Erythroblast (primary cell): ENCODE data around the gene NAV3.

Experiments
- DNase-seq, 2 experiments: peaks; one replicate each; lab custom pipeline; 2025; lab: John Stamatoyannopoulos, UW
- GATA1 ChIP-seq: IDR thresholded peaks from 2 replicates; pipeline ENCODE4 v1.6.1; 2011; ENCODE audit warnings: low read depth, mild to moderate bottlenecking, control low read depth, low read length, moderate library complexity
- POLR2A ChIP-seq: IDR thresholded peaks from 2 replicates; pipeline ENCODE4 v1.6.1; 2011; ENCODE audit warnings: mild to moderate bottlenecking, low read length

The NAV3 gene

DNA sequence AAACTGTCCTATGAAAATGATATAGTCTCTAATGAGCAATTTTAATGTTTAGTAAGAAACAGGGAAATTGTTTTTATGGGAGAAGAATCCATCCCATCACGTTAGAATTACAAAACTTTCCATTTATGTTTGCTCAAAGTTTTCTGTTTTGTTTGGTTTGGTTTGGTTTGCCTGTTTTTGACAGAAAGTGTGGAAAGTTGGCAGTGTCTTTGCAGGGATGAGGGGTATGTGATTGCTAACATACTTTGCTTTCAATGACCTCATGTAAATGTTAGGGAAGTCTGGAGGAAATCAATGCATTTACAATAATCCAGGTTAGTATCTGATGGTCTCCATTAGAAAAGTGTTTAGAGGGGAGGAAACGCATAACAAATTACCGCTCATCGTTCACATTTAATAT lies 12.3 kb upstream of the NAV3 start:
- no peak for DNase-seq
- TF ChIP-seq GATA1: no peak
- TF ChIP-seq POLR2A: no peak

GRCh38 chr12:77821699-77822203 lies 8.9 kb upstream of the NAV3 start:
- no peak for DNase-seq
- TF ChIP-seq GATA1 (no peak), POLR2A (no peak)

DNA sequence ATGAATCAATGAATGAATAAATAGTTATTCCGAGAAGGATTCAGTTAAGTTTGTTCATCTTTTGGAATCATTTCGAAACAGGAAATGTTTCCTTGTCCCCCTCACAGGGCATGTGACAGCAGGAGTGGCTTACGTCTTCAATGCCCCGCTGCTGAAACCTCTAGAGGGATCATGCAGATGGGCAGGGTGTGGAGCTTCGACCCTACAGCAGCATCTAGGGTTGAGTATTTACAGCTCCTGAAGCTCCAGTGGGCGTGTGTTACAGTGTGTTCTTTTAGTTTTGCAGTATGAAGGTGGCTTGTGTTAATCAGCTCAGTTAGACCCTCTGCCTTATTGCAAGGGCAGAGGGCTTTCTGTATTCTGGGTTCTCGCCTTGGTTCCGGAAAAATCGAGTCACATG lies 2.6 kb downstream of the NAV3 start:
- TF ChIP-seq POLR2A (no peak), GATA1 (no peak)
- DNase-seq: no peak

- no peak for TF ChIP-seq GATA1
- TF ChIP-seq POLR2A: no peak
- DNase-seq: no peak
Observed at GRCh38 chr12:77834618-77835017, 3.9 kb downstream of the NAV3 start.

DNA sequence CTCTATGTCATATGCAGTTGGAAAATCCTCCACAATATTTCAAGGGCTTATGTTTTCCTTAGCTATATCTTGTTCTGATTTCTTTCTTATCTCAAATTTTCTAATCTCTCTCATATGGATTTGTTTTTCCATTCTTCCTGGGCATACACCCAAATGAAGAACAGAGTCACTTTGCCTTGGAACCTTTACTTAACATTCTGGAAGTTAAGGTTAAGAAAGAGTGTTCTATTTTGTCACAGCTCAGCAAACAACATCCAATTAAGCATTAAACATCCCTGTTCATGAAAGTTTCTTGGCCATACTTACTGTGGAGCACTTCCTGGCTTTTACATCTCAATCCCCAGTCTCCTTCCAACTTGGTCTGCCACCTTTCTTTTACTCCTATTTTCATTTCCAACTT lies 5.3 kb downstream of the NAV3 start:
- DNase-seq: no peak

DNA sequence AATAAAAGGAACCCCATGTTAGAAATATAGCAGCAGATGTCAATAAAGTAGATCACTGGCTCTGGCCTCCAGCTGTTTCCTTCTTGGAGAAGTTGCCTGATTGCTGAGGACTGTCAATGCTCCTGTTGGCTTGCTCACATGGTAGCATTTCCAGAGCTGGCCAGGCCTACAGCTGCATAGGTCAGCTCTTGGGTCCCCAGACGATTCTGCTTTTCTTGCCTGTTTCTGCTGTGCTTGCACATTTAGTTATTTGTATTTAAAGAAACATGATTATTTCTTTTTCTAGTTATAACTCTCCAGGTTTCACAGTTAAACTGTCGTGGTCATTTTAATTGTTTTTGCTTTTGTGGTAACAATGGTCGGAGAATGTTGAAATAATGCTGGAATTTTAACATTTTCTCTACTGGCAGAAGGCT lies 7.2 kb downstream of the NAV3 start:
- no peak for DNase-seq
- no peak for TF ChIP-seq GATA1
- no peak for TF ChIP-seq POLR2A

More for the DNA sequence above, 5.3 kb downstream of the NAV3 start:
- TF ChIP-seq POLR2A (no peak), GATA1 (no peak)

- no peak for DNase-seq
- TF ChIP-seq POLR2A (no peak), GATA1 (no peak)
Observed at GRCh38 chr12:77841521-77841920, 10.8 kb downstream of the NAV3 start.

DNA sequence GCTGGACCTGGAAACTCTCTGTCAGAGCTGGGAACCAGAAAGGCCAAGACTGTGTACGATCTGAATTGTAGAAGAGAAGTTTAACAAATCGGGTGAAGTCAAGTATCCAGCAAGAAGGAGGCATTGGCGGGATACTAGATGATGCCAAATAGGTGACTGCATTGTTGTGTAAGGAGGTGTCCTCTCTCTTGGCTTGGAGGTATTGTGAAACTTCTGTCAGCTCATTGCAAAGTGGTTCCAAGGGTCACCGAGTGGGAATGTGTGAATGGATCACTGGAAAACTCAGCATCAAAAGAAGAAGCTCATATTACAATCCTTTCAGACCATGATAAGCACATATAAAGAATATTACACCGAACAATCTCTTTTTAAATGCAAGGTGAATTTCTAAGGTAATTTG lies 11.7 kb downstream of the NAV3 start:
- no peak for TF ChIP-seq POLR2A
- no peak for TF ChIP-seq GATA1
- no peak for DNase-seq

GRCh38 chr12:77845831-77846230 lies 15.1 kb downstream of the NAV3 start:
- no peak for DNase-seq
- TF ChIP-seq POLR2A: no peak
- no peak for TF ChIP-seq GATA1

GRCh38 chr12:77847060-77847541 lies 16.4 kb downstream of the NAV3 start:
- DNase-seq: no peak

DNA sequence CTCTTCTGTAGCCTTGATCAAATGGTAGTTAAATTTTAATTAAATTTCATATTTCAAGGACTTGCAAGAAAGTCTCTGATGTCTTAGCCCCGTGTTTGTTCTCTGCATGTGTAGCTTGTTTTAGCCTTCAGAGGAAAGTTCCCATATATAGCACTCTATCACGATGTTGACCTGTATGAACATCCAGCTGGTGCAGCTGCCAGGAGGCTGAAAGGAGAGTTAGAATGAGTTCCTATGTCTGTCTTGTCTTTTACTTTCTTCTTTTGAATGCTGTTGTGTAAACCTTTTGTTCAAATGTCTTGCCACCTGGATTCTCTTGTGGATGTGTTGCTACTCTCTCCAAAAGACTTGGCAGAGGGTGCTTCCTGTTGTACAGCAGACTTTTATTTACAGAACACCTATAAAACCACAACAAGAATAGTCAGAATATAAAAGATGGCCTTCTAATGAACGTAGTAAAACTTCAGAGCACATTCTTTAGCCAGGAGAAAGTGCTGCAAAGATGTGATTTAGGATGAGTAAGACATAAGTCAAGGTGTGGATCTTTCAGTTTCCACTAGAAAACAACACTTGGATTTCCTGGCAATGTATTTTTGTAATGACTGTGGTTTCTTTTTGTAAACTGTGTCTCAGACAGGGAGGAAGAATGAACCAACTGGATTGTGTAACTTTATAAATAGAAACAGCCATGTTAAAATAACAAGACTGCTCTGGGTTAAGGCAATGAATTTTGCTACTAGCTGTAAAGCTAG lies 17.2 kb downstream of the NAV3 start:
- TF ChIP-seq POLR2A (no peak), GATA1 (no peak)

More at GRCh38 chr12:77847060-77847541, 16.4 kb downstream of the NAV3 start:
- TF ChIP-seq GATA1 (no peak), POLR2A (no peak)

GRCh38 chr12:77850129-77850528 lies 19.4 kb downstream of the NAV3 start:
- no peak for DNase-seq
- TF ChIP-seq GATA1 (no peak), POLR2A (no peak)

More for the DNA sequence above, 17.2 kb downstream of the NAV3 start:
- no peak for DNase-seq

- no peak for DNase-seq
- TF ChIP-seq POLR2A: no peak
- TF ChIP-seq GATA1: no peak
Observed at GRCh38 chr12:77850698-77851097, 20.0 kb downstream of the NAV3 start.

DNA sequence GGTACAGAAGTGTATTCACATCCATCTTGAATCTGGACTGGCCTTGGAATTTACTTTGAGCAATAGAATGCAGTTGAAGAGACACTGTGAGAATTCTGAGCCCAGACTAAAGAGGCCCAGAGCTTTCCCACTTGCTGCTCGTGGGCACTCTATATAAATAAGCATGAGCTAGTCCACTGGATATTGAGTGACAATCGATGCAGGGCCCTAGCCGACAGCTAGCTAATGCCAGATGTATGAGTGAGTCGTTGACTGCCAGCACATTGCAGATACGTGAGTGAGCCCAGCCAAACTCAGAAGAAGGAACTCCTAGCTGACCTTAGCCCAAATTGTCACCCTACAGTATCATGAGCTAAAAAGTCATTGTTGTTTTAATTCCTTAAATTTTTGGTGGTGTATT lies 24.9 kb downstream of the NAV3 start:
- TF ChIP-seq POLR2A: no peak
- TF ChIP-seq GATA1: no peak
- no peak for DNase-seq
